ENCODE data around the gene MSH2.
"Not testable (repeated sequence)": the region's sequence is repeated elsewhere in the genome, so short reads cannot be mapped to it uniquely, and the experiment has no call there.

The MSH2 gene

GRCh38 chr2:47414682-47415458 is 11.9 kb downstream of the MSH2 start:
- no peak for DNase-seq

GRCh38 chr2:47420214-47420613 is 17.3 kb downstream of the MSH2 start:
- no peak for DNase-seq

- not testable (repeated sequence) for DNase-seq
Measured at GRCh38 chr2:47420683-47421082, 17.7 kb downstream of the MSH2 start.

- DNase-seq, result no peak
Measured at GRCh38 chr2:47422016-47422415, 19.1 kb downstream of the MSH2 start.

- peak; percentile 83 for DNase-seq
Measured at GRCh38 chr2:47422560-47422959, 19.6 kb downstream of the MSH2 start.

- no peak for DNase-seq
Measured at GRCh38 chr2:47426786-47427185, 23.8 kb downstream of the MSH2 start.

GRCh38 chr2:47429795-47430194 is 26.8 kb downstream of the MSH2 start:
- DNase-seq, result peak; percentile 21

- not testable (repeated sequence) for DNase-seq
Measured at GRCh38 chr2:47433006-47433405, 30.1 kb downstream of the MSH2 start.

- DNase-seq, result not testable (repeated sequence)
Measured at GRCh38 chr2:47433445-47433844, 30.5 kb downstream of the MSH2 start.

GRCh38 chr2:47437287-47437686 is 34.3 kb downstream of the MSH2 start:
- DNase-seq, result peak; percentile 53

GRCh38 chr2:47438106-47438505 is 35.1 kb downstream of the MSH2 start:
- no peak for DNase-seq

- DNase-seq, result no peak
Measured at GRCh38 chr2:47438783-47439182, 35.8 kb downstream of the MSH2 start.

GRCh38 chr2:47451790-47452189 is 48.8 kb downstream of the MSH2 start:
- DNase-seq, result no peak

GRCh38 chr2:47452761-47453160 is 49.8 kb downstream of the MSH2 start:
- no peak for DNase-seq

- DNase-seq, result not testable (repeated sequence)
Measured at GRCh38 chr2:47454818-47455217, 51.9 kb downstream of the MSH2 start.

- DNase-seq, result no peak
Measured at GRCh38 chr2:47455411-47455810, 52.5 kb downstream of the MSH2 start.

GRCh38 chr2:47456851-47457250 is 53.9 kb downstream of the MSH2 start:
- DNase-seq, result no peak

GRCh38 chr2:47457268-47457667 is 54.3 kb downstream of the MSH2 start:
- no peak for DNase-seq

- DNase-seq, result no peak
Measured at GRCh38 chr2:47459021-47459420, 56.1 kb downstream of the MSH2 start.

GRCh38 chr2:47460766-47461165 is 57.8 kb downstream of the MSH2 start:
- no peak for DNase-seq

GRCh38 chr2:47471429-47472116 is 68.6 kb downstream of the MSH2 start:
- no peak for DNase-seq

- no peak for DNase-seq
Measured at GRCh38 chr2:47479863-47480262, 76.9 kb downstream of the MSH2 start.

GRCh38 chr2:47483191-47483590 is 80.2 kb downstream of the MSH2 start:
- DNase-seq, result no peak

GRCh38 chr2:47484396-47484795 is 81.4 kb downstream of the MSH2 start:
- DNase-seq, result no peak

- no peak for DNase-seq
Measured at GRCh38 chr2:47485177-47485576, 82.2 kb downstream of the MSH2 start.

Data from fibroblast of upper back skin (primary cell).